ENCODE data around the gene RPS6KA2.
"Not testable (repeated sequence)": the region's sequence is repeated elsewhere in the genome, so short reads cannot be mapped to it uniquely, and the experiment has no call there.

RPS6KA2 gene

GRCh38 chr6:166588691-166589336 lies 38.2 kb downstream of the RPS6KA2 start:
- no peak for DNase-seq

GRCh38 chr6:166587631-166588413 lies 39.2 kb downstream of the RPS6KA2 start:
- DNase-seq: no peak

GRCh38 chr6:166586424-166587156 lies 40.5 kb downstream of the RPS6KA2 start, which contains the start of gene RAMACL:
TSS of gene RAMACL (minus strand) at chr6:166586678. CDS start at chr6:166586477, 201 bp downstream.
- no peak for DNase-seq

GRCh38 chr6:166584853-166585429 lies 42.1 kb downstream of the RPS6KA2 start:
- no peak for DNase-seq

- no peak for DNase-seq
These were observed 42.9 kb downstream of the RPS6KA2 start for GRCh38 chr6:166584155-166584554.

GRCh38 chr6:166583230-166583965 lies 43.7 kb downstream of the RPS6KA2 start:
- no peak for DNase-seq

DNA sequence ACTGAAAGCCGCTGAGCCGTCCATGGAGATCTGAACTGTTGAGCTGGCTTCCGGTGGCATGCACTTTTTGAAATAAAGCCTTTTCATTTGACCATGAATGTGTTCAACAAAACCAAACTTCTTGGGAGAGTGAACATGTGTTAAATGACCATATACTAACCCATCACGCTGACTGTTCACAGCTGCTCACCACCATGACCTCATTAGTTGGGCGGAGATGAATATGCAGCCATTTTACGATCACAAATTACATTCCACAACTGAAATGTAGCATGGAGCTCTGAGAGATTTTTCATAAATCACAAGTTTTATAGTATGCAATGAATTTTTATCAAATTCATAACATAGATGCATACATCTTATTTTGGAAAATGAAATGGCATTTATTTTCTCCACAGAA lies 44.8 kb downstream of the RPS6KA2 start:
- DNase-seq: no peak

DNA sequence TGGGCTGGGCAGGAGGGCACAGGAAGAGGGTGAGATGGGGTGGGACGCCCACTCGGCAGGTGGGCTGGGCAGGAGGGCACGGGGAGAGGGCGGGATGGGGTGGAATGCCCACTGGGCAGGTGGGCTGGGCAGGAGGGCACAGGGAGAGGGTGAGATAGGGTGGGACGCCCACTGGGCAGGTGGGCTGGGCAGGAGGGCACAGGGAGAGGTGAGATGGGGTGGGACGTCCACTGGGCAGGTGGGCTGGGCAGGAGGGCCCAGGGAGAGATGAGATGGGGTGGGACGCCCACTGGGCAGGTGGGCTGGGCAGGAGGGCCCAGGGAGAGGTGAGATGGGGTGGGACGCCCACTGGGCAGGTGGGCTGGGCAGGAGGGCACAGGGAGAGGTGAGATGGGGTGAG lies 45.2 kb downstream of the RPS6KA2 start:
- not testable (repeated sequence) for DNase-seq

DNA sequence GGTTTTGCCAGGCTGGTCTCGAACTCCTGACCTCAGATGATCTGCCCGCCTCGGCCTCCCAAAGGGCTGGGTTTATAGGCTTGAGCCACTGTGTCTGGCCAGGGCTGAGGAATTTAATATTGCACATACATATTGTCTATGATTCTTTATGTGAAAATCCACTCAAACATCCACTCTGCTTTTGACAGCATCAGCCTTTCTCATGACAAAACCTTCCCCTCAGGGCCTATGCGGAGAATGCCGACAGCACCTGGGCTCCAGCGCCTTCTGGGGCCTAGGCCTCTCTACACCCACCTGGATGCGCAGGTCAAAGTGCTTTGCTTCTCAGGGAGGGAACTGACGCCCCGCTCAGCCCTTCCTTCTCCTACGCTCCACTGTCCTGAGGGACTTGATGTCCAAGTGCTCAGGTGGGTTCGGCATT lies 46.0 kb downstream of the RPS6KA2 start:
- DNase-seq: no peak

DNA sequence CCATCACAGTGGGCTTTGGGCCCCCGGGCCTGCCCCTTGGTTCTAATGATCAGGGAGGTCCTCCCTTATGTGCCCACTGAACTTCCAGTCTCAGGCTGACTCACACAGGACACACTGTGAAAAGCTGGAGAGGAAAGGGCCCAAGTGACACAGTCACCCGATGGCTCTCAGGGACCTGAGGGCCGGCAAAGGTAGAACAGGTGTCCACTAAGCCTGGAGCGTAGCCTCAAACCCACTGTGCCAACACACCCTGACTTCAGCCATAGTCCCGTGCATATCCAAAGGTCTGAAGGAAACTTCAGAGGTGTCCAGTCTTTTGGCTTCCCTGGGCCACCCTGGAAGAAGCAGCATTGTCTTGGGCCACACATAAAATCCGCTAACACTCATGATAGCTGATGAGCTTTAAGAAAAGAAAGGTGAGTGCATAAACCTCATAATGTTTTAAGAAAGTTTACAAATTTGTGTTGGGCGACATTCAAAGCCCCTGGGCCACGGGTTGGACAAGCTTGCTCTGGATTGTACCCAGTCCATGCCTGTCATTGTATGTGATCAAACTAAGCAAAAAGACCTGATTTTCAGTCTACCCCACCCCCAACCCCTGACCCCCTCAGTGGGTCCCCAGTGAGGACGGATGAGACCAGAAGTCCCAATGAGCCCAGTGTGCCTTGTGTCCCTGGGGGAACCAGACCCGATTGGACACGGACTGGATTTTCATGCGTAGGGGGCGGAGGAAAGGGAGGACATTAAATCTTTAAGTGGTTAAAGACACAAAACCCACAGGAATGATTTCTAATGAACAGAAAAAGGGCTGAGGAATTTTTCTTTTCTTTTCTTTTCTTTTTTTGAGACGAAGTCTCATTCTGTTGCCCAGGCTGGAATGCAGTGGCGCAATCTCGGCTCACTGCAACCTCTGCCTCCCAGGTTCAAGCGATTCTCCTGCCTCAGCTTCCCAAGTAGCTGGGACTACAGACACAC lies 46.7 kb downstream of the RPS6KA2 start:
- no peak for DNase-seq

DNA sequence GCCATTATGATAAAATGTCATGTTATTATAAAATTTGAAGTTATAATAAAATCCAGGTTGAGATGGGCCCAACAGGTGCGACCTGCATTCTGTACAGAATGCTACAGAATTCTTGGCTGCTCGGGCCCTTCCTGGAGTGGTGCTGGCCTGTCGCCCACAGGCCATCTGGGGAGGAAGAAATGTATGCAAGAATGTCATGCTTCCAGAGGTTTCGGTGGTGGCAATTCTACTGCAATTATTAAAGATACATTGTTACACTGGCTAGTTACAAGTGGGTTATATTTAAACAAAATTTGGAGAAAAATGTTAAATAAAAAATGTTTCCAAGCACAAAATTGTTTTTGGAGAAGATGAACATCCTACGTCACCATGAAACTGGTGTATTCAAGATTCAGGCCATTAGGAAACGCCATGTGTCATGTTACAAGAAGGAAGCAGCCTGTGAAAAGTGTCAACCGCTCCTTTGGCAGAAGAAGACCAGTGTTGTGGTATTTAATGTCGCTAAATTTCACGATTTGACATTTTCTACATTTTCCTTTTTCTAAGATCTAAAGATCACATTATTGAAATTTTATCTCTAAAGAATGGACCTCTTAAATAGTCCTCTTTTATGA lies 47.7 kb downstream of the RPS6KA2 start:
- no peak for DNase-seq

DNA sequence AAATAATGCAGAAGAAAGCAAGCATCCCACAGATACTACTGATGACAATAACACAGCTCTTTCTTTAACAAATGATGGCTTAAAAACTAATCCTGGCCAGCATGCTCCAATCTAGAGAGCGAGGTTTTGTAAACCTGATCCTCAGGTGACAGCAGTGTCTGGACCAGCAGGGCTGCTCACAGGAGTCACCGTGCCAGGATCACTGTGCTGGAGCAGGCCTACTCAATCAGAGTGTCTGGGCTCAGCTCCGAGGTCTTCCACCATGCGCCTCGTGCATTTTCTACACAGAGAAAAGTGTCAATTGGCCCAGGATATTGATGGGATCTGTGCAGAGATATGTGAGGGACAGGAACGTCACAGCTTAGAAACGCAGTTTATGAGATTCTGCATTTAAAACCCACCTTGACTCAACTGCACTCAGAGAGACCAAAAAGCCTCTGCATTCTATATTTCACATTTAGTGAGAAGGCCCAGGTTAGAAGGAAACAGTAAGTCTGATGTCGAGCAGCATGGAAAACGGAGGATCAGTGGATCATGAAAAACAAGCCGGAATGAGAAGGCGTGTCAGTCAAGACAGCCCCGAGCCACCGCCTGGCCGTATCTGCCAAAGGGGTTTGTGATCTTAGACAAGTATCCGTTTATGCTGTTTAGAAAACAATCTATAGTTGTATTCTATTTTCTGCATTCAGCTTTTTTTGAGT lies 48.4 kb downstream of the RPS6KA2 start:
- no peak for DNase-seq

GRCh38 chr6:166575205-166575604 lies 51.8 kb downstream of the RPS6KA2 start:
- DNase-seq: no peak

GRCh38 chr6:166573511-166574216 lies 53.4 kb downstream of the RPS6KA2 start:
- no peak for DNase-seq

- peak; percentile 84 for DNase-seq
These were observed 54.4 kb downstream of the RPS6KA2 start for GRCh38 chr6:166572370-166573261.

DNA sequence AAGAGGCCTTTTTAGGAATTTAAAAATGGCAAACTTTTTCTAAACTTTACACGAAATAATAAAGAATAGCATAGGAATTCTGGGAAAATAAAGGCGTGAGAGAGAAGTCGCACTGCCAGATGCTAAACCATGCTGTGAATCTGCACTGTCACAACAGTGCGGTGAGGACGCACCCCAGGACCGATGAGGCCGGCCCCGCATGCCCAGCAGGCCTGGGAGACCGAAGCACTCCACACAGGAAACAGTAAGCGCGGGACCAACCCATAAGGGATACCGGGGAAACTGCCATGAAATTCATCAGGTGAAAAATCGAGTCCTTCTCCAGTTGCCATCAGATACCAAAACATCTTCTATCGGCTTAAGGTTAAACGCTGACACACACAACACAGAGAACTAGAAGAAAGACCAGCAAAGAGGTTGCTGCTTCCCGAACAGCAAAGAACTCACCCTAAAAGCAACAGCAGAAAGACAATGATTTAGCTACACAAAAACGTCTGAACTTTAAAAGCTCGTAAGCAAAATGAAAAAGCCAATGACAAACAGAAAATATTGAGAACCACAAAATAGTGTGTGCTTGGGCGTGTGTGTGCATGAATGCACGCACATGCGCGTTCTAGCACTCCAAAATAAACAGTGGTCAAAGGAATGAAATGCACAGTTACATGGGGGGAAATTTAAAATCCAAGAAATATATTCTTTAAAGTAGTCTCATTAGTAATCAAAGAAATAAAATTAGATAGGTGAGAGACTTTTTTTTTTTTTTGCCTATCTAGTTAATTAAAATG lies 55.9 kb downstream of the RPS6KA2 start:
- no peak for DNase-seq

DNA sequence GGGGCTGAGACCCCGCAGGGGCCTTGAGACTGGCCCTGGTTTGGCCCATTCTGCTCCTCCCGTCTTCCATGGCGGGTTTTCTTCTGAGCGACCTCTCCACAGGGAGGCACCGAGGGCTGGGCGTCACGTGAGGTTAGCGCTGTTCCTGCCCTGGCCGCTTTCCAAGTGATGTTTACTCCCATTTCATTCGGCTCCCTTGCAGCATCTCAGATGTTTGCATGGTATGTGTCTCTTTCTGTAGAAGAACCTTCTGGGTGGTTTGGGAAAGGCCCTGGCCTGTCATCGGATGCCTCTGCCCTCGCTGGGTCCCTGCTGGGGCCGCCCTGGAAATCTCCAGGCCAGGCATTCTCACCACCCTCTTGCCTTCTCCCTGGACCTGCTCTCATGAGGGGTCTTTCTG lies 57.8 kb downstream of the RPS6KA2 start:
- DNase-seq: no peak

DNA sequence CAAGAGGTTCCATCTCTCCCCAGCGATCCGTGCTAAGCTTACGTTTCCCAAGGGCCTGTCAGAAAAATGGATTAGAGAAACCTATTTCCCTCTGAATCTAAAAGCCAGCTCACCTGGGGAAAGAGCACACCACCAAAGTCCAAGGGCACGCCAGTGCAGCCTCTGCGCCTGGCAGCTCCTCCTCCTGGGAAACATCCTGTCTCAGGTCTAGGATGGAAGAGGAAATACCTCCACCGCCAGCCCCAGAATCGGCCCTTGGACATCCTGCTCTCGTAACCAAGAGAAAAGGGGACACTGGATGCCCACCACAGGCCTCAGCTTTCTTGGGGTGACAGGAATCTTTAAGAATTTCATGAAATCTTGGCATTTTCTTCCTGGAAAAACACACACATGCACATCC lies 59.2 kb downstream of the RPS6KA2 start:
- DNase-seq: no peak
